Measurements from ENCODE around the gene SNX13.

Gene SNX13

GRCh38 chr7:17966706-17967105 is 26.4 kb upstream of the SNX13 start:
- Histone ChIP-seq H3K36me3 (ENCODE audit: control insufficient read depth, insufficient read depth, low read length) (no peaks in the 10 kb centered on the region), H3K4me3 (ENCODE audit: low read length) (no peak overlapping the region), H3K9me3 (ENCODE audit: control insufficient read depth, low read length) (no peaks in the 10 kb centered on the region), H3K27me3 (ENCODE audit: control insufficient read depth, insufficient read depth, low read length) (no peaks in the 10 kb centered on the region), H3K4me1 (ENCODE audit: control insufficient read depth, insufficient read depth, low read length) (no peaks in the 10 kb centered on the region), H3K9ac (ENCODE audit: low read length) (no peak overlapping the region)

- Histone ChIP-seq H3K36me3 (ENCODE audit: control insufficient read depth, insufficient read depth, low read length) (no peaks in the 10 kb centered on the region), H3K4me3 (ENCODE audit: low read length) (no peak overlapping the region), H3K4me1 (ENCODE audit: control insufficient read depth, insufficient read depth, low read length) (no peaks in the 10 kb centered on the region), H3K9me3 (ENCODE audit: control insufficient read depth, low read length) (no peaks in the 10 kb centered on the region), H3K27me3 (ENCODE audit: control insufficient read depth, insufficient read depth, low read length) (no peaks in the 10 kb centered on the region), H3K9ac (ENCODE audit: low read length) (no peak overlapping the region)
Measured at GRCh38 chr7:17965603-17966002, 25.3 kb upstream of the SNX13 start.

GRCh38 chr7:17963281-17963680 is 23.0 kb upstream of the SNX13 start:
- Histone ChIP-seq H3K9ac (ENCODE audit: low read length) (no peak overlapping the region), H3K4me1 (ENCODE audit: control insufficient read depth, insufficient read depth, low read length) (no peaks in the 10 kb centered on the region), H3K27me3 (ENCODE audit: control insufficient read depth, insufficient read depth, low read length) (no peaks in the 10 kb centered on the region), H3K4me3 (ENCODE audit: low read length) (no peak overlapping the region), H3K9me3 (ENCODE audit: control insufficient read depth, low read length) (no peaks in the 10 kb centered on the region), H3K36me3 (ENCODE audit: control insufficient read depth, insufficient read depth, low read length) (no peaks in the 10 kb centered on the region)

- no peaks in the 10 kb centered on the region for H3K36me3 ChIP-seq (ENCODE audit: control insufficient read depth, insufficient read depth, low read length)
- H3K27me3 ChIP-seq (ENCODE audit: control insufficient read depth, insufficient read depth, low read length) = no peaks in the 10 kb centered on the region
- H3K4me1 ChIP-seq (ENCODE audit: control insufficient read depth, insufficient read depth, low read length) = no peaks in the 10 kb centered on the region
- no peak overlapping the region for H3K9ac ChIP-seq (ENCODE audit: low read length)
- no peaks in the 10 kb centered on the region for H3K9me3 ChIP-seq (ENCODE audit: control insufficient read depth, low read length)
- H3K4me3 ChIP-seq (ENCODE audit: low read length) = no peak overlapping the region
Measured at GRCh38 chr7:17962652-17963051, 22.4 kb upstream of the SNX13 start.

- Histone ChIP-seq H3K27me3 (ENCODE audit: control insufficient read depth, insufficient read depth, low read length) (no peaks in the 10 kb centered on the region), H3K9me3 (ENCODE audit: control insufficient read depth, low read length) (no peaks in the 10 kb centered on the region), H3K36me3 (ENCODE audit: control insufficient read depth, insufficient read depth, low read length) (no peaks in the 10 kb centered on the region), H3K9ac (ENCODE audit: low read length) (no peak overlapping the region), H3K4me3 (ENCODE audit: low read length) (no peak overlapping the region), H3K4me1 (ENCODE audit: control insufficient read depth, insufficient read depth, low read length) (no peaks in the 10 kb centered on the region)
Measured at GRCh38 chr7:17957871-17958270, 17.6 kb upstream of the SNX13 start.

GRCh38 chr7:17952387-17952786 is 12.1 kb upstream of the SNX13 start:
- no peak overlapping the region for H3K4me3 ChIP-seq (ENCODE audit: low read length)
- no peaks in the 10 kb centered on the region for H3K36me3 ChIP-seq (ENCODE audit: control insufficient read depth, insufficient read depth, low read length)
- no peak overlapping the region for H3K9ac ChIP-seq (ENCODE audit: low read length)
- no peaks in the 10 kb centered on the region for H3K4me1 ChIP-seq (ENCODE audit: control insufficient read depth, insufficient read depth, low read length)
- no peaks in the 10 kb centered on the region for H3K9me3 ChIP-seq (ENCODE audit: control insufficient read depth, low read length)
- no peaks in the 10 kb centered on the region for H3K27me3 ChIP-seq (ENCODE audit: control insufficient read depth, insufficient read depth, low read length)

GRCh38 chr7:17951742-17952254 is 11.5 kb upstream of the SNX13 start:
- H3K9me3 ChIP-seq (ENCODE audit: control insufficient read depth, low read length) = no peaks in the 10 kb centered on the region
- no peak overlapping the region for H3K4me3 ChIP-seq (ENCODE audit: low read length)
- H3K4me1 ChIP-seq (ENCODE audit: control insufficient read depth, insufficient read depth, low read length) = no peaks in the 10 kb centered on the region
- no peaks in the 10 kb centered on the region for H3K36me3 ChIP-seq (ENCODE audit: control insufficient read depth, insufficient read depth, low read length)
- no peak overlapping the region for H3K9ac ChIP-seq (ENCODE audit: low read length)
- no peaks in the 10 kb centered on the region for H3K27me3 ChIP-seq (ENCODE audit: control insufficient read depth, insufficient read depth, low read length)

- Histone ChIP-seq H3K9me3 (ENCODE audit: control insufficient read depth, low read length) (no peaks in the 10 kb centered on the region), H3K4me1 (ENCODE audit: control insufficient read depth, insufficient read depth, low read length) (no peaks in the 10 kb centered on the region), H3K36me3 (ENCODE audit: control insufficient read depth, insufficient read depth, low read length) (no peaks in the 10 kb centered on the region)
Measured at GRCh38 chr7:17948526-17949238, 8.4 kb upstream of the SNX13 start.

GRCh38 chr7:17947620-17948019 is 7.3 kb upstream of the SNX13 start:
- no peaks in the 10 kb centered on the region for H3K9me3 ChIP-seq (ENCODE audit: control insufficient read depth, low read length)
- no peak overlapping the region for H3K9ac ChIP-seq (ENCODE audit: low read length)
- H3K27me3 ChIP-seq (ENCODE audit: control insufficient read depth, insufficient read depth, low read length) = no peaks in the 10 kb centered on the region
- H3K36me3 ChIP-seq (ENCODE audit: control insufficient read depth, insufficient read depth, low read length) = no peaks in the 10 kb centered on the region
- no peak overlapping the region for H3K4me3 ChIP-seq (ENCODE audit: low read length)
- H3K4me1 ChIP-seq (ENCODE audit: control insufficient read depth, insufficient read depth, low read length) = no peaks in the 10 kb centered on the region

More at GRCh38 chr7:17948526-17949238, 8.4 kb upstream of the SNX13 start:
- Histone ChIP-seq H3K4me3 (ENCODE audit: low read length) (no peak overlapping the region), H3K9ac (ENCODE audit: low read length) (no peak overlapping the region), H3K27me3 (ENCODE audit: control insufficient read depth, insufficient read depth, low read length) (no peaks in the 10 kb centered on the region)

- H3K9ac ChIP-seq (ENCODE audit: low read length) = no peak overlapping the region
- H3K9me3 ChIP-seq (ENCODE audit: control insufficient read depth, low read length) = no peaks in the 10 kb centered on the region
- H3K36me3 ChIP-seq (ENCODE audit: control insufficient read depth, insufficient read depth, low read length) = no peaks in the 10 kb centered on the region
- H3K4me3 ChIP-seq (ENCODE audit: low read length) = no peak overlapping the region
- H3K27me3 ChIP-seq (ENCODE audit: control insufficient read depth, insufficient read depth, low read length) = no peaks in the 10 kb centered on the region
- no peaks in the 10 kb centered on the region for H3K4me1 ChIP-seq (ENCODE audit: control insufficient read depth, insufficient read depth, low read length)
Measured at GRCh38 chr7:17946591-17946990, 6.3 kb upstream of the SNX13 start.

GRCh38 chr7:17944720-17945119 is 4.4 kb upstream of the SNX13 start:
- H3K4me1 ChIP-seq (ENCODE audit: control insufficient read depth, insufficient read depth, low read length) = no peaks in the 10 kb centered on the region
- H3K9ac ChIP-seq (ENCODE audit: low read length) = no peak overlapping the region
- no peaks in the 10 kb centered on the region for H3K36me3 ChIP-seq (ENCODE audit: control insufficient read depth, insufficient read depth, low read length)
- H3K27me3 ChIP-seq (ENCODE audit: control insufficient read depth, insufficient read depth, low read length) = no peaks in the 10 kb centered on the region
- H3K9me3 ChIP-seq (ENCODE audit: control insufficient read depth, low read length) = no peaks in the 10 kb centered on the region
- H3K4me3 ChIP-seq (ENCODE audit: low read length) = no peak overlapping the region

- Histone ChIP-seq H3K36me3 (ENCODE audit: control insufficient read depth, insufficient read depth, low read length) (no peaks in the 10 kb centered on the region), H3K4me3 (ENCODE audit: low read length) (no peak overlapping the region), H3K9me3 (ENCODE audit: control insufficient read depth, low read length) (no peaks in the 10 kb centered on the region), H3K9ac (ENCODE audit: low read length) (no peak overlapping the region), H3K4me1 (ENCODE audit: control insufficient read depth, insufficient read depth, low read length) (no peaks in the 10 kb centered on the region), H3K27me3 (ENCODE audit: control insufficient read depth, insufficient read depth, low read length) (no peaks in the 10 kb centered on the region)
Measured at GRCh38 chr7:17943006-17943405, 2.7 kb upstream of the SNX13 start.

GRCh38 chr7:17942231-17942630 is 1.9 kb upstream of the SNX13 start:
- Histone ChIP-seq H3K4me3 (ENCODE audit: low read length) (no peak overlapping the region), H3K36me3 (ENCODE audit: control insufficient read depth, insufficient read depth, low read length) (no peaks in the 10 kb centered on the region), H3K9ac (ENCODE audit: low read length) (no peak overlapping the region), H3K4me1 (ENCODE audit: control insufficient read depth, insufficient read depth, low read length) (peaks cover 4% of the 10 kb centered on the region), H3K27me3 (ENCODE audit: control insufficient read depth, insufficient read depth, low read length) (no peaks in the 10 kb centered on the region), H3K9me3 (ENCODE audit: control insufficient read depth, low read length) (no peaks in the 10 kb centered on the region)

Data from mucosa of stomach (tissue), 1 donor.